NB4 (cell line): ENCODE data around the gene SNTG2.

ENCODE experiments used
- DNase-seq: peaks from one replicate; pipeline ENCODE4 v3.0.0; 2010; ENCODE audit warnings: low read depth
- H3K4me3 ChIP-seq: one replicate; pipeline ENCODE4 v1.5.1; 2011; ENCODE audit warnings: mild to moderate bottlenecking, low read depth, low read length, moderate library complexity
- MYC ChIP-seq: IDR thresholded peaks from 2 replicates; pipeline ENCODE4 v1.6.1; 2011; ENCODE audit warnings: low read depth, low read length
- POLR2A ChIP-seq: IDR thresholded peaks from 2 replicates; pipeline ENCODE4 v1.6.1; 2011; ENCODE audit warnings: mild to moderate bottlenecking; ENCODE audit not compliant: insufficient read length; ENCODE audit errors: extremely low read depth
- TF ChIP-seq, protein P1 (sequence below): IDR thresholded peaks from one replicate; pipeline ENCODE4 v1.5.1; 2012; ENCODE audit warnings: low read depth, low read length
- TF ChIP-seq, protein P2 (sequence below): IDR thresholded peaks from 2 replicates; pipeline ENCODE4 v1.6.1; 2011; ENCODE audit warnings: low read depth, low read length

Gene SNTG2

DNA sequence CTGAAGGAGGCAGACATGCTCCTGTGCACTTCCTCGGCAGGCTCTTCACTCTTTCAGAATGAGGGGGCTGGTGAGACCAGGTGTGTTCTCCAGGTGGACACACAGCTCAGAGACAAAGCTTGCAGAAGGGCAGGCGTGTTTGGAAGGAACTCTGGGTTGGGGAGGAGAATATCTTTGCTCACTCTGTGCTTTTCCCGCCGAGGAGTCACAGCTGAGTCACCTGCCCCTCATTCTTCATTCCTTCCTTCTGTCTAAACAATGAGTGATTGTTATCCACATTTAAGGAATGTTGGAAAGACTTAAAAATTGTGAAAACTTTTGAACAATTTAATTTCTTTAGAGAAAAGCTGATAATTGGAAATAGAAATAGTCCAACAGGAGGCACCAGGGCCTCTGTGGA is 336.3 kb downstream of the SNTG2 start:
- TF ChIP-seq, protein P1, sequence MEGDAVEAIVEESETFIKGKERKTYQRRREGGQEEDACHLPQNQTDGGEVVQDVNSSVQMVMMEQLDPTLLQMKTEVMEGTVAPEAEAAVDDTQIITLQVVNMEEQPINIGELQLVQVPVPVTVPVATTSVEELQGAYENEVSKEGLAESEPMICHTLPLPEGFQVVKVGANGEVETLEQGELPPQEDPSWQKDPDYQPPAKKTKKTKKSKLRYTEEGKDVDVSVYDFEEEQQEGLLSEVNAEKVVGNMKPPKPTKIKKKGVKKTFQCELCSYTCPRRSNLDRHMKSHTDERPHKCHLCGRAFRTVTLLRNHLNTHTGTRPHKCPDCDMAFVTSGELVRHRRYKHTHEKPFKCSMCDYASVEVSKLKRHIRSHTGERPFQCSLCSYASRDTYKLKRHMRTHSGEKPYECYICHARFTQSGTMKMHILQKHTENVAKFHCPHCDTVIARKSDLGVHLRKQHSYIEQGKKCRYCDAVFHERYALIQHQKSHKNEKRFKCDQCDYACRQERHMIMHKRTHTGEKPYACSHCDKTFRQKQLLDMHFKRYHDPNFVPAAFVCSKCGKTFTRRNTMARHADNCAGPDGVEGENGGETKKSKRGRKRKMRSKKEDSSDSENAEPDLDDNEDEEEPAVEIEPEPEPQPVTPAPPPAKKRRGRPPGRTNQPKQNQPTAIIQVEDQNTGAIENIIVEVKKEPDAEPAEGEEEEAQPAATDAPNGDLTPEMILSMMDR: no peak
- TF ChIP-seq POLR2A (no peak), MYC (no peak)
- TF ChIP-seq, protein P2, sequence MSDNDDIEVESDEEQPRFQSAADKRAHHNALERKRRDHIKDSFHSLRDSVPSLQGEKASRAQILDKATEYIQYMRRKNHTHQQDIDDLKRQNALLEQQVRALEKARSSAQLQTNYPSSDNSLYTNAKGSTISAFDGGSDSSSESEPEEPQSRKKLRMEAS: no peak
- no peak for DNase-seq
- H3K4me3 ChIP-seq: no peak overlapping the region

DNA sequence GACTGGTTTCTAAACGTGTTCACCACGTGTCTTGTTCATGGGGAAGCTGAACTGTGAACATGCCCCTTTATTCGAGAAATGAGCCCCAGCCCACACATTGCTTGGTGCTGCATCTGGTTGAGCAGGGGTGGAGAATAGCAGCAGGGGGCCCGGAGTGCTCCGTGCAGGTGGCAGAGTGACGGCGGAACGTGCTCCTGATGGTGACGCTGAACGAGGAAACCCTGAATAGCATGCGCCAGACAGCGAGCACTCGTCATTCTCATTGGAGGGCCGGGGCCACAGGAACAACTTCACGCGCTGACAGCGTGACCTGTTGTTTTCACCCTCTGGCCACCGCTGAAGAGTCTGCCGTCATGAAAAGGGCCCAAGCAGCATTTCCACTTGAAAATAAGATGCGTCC is 336.8 kb downstream of the SNTG2 start:
- DNase-seq: no peak
- TF ChIP-seq, protein P2: no peak
- no peak for TF ChIP-seq MYC
- TF ChIP-seq, protein P1: no peak
- no peak for TF ChIP-seq POLR2A
- H3K4me3 ChIP-seq: no peak overlapping the region

DNA sequence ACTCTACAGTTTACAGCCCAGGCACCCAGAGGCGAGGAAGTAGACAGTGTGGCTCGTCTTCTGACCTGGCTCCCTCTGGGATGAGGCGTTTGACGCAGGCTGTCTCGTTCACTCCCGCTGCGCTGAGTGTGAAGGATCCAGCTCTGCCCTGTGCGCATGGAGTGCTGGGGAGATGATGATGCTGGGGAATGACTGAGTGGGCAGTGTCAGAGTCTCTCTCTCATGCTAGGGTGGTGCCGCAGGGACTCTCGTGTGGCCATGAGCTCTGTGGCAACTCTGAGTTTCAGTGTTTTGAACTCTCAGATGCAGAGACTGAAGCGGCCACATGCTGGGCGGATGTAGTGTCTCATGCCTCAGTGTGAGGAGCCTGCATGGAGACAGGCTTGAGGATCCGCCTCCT is 344.3 kb downstream of the SNTG2 start:
- no peak for TF ChIP-seq MYC
- TF ChIP-seq, protein P2: no peak
- TF ChIP-seq POLR2A: no peak
- TF ChIP-seq, protein P1: no peak
- H3K4me3 ChIP-seq: no peak overlapping the region
- DNase-seq: no peak

DNA sequence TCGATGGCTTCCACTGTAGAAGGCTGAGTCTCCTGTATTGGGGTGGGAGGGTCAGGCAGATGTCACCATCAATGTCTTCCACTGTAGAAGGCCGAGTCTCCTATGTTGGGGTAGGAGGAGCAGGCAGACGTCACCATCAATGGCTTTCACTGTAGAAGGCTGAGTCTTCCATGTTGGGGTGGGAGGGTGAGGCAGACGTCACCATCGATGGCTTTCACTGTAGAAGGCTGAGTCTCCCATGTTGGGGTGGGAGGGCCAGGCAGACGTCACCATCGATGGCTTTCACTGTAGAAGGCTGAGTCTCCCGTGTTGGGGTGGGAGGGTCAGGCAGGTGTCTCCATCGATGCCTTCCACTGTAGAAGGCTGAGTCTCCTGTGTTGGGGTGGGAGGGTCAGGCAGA is 345.1 kb downstream of the SNTG2 start:
- no peak for TF ChIP-seq MYC
- no peak for TF ChIP-seq POLR2A
- TF ChIP-seq, protein P1: no peak
- TF ChIP-seq, protein P2: no peak

DNA sequence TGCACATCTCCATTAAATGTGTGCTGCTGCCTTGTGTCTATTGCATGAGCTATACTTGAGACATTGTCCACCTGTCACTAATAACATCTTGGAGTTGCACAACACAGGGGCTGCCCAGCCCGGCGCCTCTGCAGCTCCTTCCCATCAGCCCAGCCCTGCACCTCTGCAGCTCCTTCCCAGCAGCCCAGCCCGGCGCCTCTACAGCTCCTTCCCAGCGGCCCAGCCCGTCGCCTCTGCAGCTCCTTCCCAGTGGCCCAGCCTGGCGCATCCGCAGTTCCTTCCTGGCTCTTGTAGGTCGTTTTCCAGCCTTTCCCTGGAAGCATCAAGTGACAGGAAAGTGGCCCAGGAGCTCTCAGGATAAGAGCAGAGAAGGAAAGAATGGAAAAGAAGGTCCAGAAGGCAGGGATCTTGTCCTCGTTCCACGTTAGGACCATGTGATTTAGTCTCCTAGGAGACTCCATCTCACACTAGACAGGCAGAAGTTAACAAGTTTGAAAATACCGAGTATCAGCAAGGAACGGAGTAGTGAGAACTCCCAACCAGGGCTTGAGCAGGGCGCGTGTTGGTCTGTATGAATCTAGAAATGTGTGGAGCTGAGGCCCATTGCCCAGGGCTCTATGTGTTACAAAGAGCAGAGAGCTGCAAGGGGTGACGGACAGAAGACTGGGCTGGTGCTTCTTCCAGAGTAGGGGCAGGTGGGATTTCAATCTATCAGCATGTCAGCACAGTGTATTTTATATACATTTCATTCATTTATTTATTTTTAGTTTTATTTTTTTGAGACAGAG is 346.9 kb downstream of the SNTG2 start:
- TF ChIP-seq MYC (no peak), POLR2A (no peak)
- TF ChIP-seq, protein P2: no peak
- TF ChIP-seq, protein P1: no peak

More for the DNA sequence above, 345.1 kb downstream of the SNTG2 start:
- no peak for DNase-seq
- H3K4me3 ChIP-seq: no peak overlapping the region

DNA sequence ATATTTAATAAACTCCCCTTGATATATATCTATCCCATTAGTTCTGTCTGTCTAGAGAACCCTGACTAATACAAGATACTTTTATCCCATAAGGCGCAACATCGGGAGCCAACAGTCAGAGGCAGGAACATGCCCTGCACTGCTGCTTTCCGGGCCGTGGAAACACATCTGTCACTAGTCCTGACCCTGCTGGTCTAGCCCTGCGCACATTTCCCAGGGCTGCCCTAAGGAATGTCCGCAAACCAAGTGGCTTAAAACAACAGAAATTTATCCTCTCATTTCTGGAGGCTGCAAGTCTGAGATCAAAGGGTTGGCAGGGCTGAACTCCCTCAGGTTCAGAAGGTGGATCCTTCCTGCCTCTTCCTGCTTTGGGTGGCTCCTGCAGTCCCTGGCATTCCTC is 348.4 kb downstream of the SNTG2 start:
- H3K4me3 ChIP-seq: no peak overlapping the region
- DNase-seq: no peak
- no peak for TF ChIP-seq MYC
- TF ChIP-seq, protein P2: no peak
- TF ChIP-seq, protein P1: no peak
- TF ChIP-seq POLR2A: no peak

More for the DNA sequence above, 346.9 kb downstream of the SNTG2 start:
- no peak for DNase-seq
- H3K4me3 ChIP-seq: no peak overlapping the region
